IMR-90 (cell line): ENCODE measurements around the gene RAPGEF5. TPM values are rescaled to one million over a fixed set of nuclear protein-coding genes. Genes with fewer than 3 reads are reported as not detected.

Experiments
- ATAC-seq: fragments of 200-7000 bp; cut with Tn5 transposase; 2 replicates; pipeline ENCODE4 v1.9.1; 2020; ENCODE audit warnings: low read depth, mild to moderate bottlenecking, moderate library complexity
- BruUV-seq: library from RNA; stranded (reverse); fragments of 400-500 nt; replicated peaks from 2 replicates; lab custom pipeline; 2021; lab: Mats Ljungman, UMichigan
- CTCF ChIA-PET: fragments of 300-600 bp; formaldehyde crosslinking; extraction: SDS; loops from one replicate; lab custom pipeline; 2021; ENCODE audit warnings: antibody characterized with exemption; lab: Yijun Ruan, JAX
- POLR2A ChIA-PET: fragments of 300-600 bp; sonication (Branson Sonifier 250); formaldehyde crosslinking; loops from one replicate; lab custom pipeline; 2022; ENCODE audit warnings: antibody characterized with exemption; ENCODE audit not compliant: unreplicated experiment; lab: Charles Lee
- DNase-seq: peaks from one replicate; pipeline ENCODE4 v3.0.0; 2013
- H2AFZ ChIP-seq: replicated peaks from 2 replicates; pipeline ENCODE3; 2013; ENCODE audit warnings: low read length, mild to moderate bottlenecking; ENCODE audit not compliant: poor library complexity
- H2AK5ac ChIP-seq: 2 replicates; pipeline ENCODE4 v1.6.1; 2013; ENCODE audit warnings: low read depth, low read length, inconsistent platforms
- H2AK9ac ChIP-seq: replicated peaks from 2 replicates; pipeline ENCODE3; 2013; ENCODE audit warnings: mild to moderate bottlenecking, low read depth, low read length, moderate library complexity; ENCODE audit not compliant: poor library complexity
- H2BK120ac ChIP-seq: 2 replicates; pipeline ENCODE4 v1.6.1; 2013; ENCODE audit warnings: low read depth, low read length, inconsistent platforms
- H2BK15ac ChIP-seq: 3 replicates; pipeline ENCODE4 v1.6.1; 2013; ENCODE audit warnings: low read depth, low read length, inconsistent platforms
- H2BK20ac ChIP-seq: 2 replicates; pipeline ENCODE4 v1.6.1; 2013; ENCODE audit warnings: low read depth, mild to moderate bottlenecking, inconsistent platforms, low read length, moderate library complexity
- H2BK5ac ChIP-seq: 2 replicates; pipeline ENCODE4 v1.6.1; 2013; ENCODE audit warnings: mild to moderate bottlenecking, low read depth, low read length, inconsistent platforms; ENCODE audit not compliant: poor library complexity, severe bottlenecking
- H3K14ac ChIP-seq: replicated peaks from 2 replicates; pipeline ENCODE4 v1.6.1; 2013; ENCODE audit warnings: low read depth, low read length, inconsistent platforms
- H3K18ac ChIP-seq: 2 replicates; pipeline ENCODE4 v1.6.1; 2013; ENCODE audit warnings: low read depth, low read length, control low read depth
- H3K23ac ChIP-seq: 2 replicates; pipeline ENCODE4 v1.6.1; 2013; ENCODE audit warnings: low read depth, low read length, inconsistent platforms
- H3K27ac ChIP-seq: 2 replicates; pipeline ENCODE4 v1.5.1; 2013; ENCODE audit warnings: mild to moderate bottlenecking, control low read depth, low read length; ENCODE audit not compliant: insufficient read depth
- H3K27me3 ChIP-seq: 2 replicates; pipeline ENCODE4 v1.6.1; 2013; ENCODE audit warnings: low read length; ENCODE audit not compliant: control insufficient read depth, insufficient read depth
- H3K36me3 ChIP-seq: 2 replicates; pipeline ENCODE4 v1.6.1; 2013; ENCODE audit warnings: low read length, mixed read lengths; ENCODE audit not compliant: control insufficient read depth, insufficient read depth
- H3K4ac ChIP-seq: 2 replicates; pipeline ENCODE4 v1.6.1; 2013; ENCODE audit warnings: low read depth, low read length, inconsistent platforms
- H3K4me1 ChIP-seq: 2 replicates; pipeline ENCODE4 v1.6.1; 2013; ENCODE audit warnings: low read length, mixed read lengths; ENCODE audit not compliant: control insufficient read depth, insufficient read depth
- H3K4me2 ChIP-seq: 2 replicates; pipeline ENCODE4 v1.6.1; 2013; ENCODE audit warnings: low read depth, mild to moderate bottlenecking, control low read depth, low read length, moderate library complexity
- H3K4me3 ChIP-seq: 2 replicates; pipeline ENCODE4 v1.5.1; 2013; ENCODE audit warnings: low read depth, mild to moderate bottlenecking, control low read depth, low read length, moderate library complexity; ENCODE audit not compliant: insufficient read depth
- H3K56ac ChIP-seq: 2 replicates; pipeline ENCODE4 v1.6.1; 2013; ENCODE audit warnings: low read length, inconsistent platforms; ENCODE audit not compliant: insufficient read depth; ENCODE audit errors: extremely low read depth
- H3K79me1 ChIP-seq, 2 experiments: 2 replicates each; pipeline ENCODE4 v1.6.1; 2013; ENCODE audit warnings: low read length in 2 of 2, inconsistent platforms in 1 of 2, low read depth in 1 of 2
- H3K9ac ChIP-seq: 2 replicates; pipeline ENCODE4 v1.6.1; 2013; ENCODE audit warnings: low read depth, low read length, control low read depth
- H3K9me1 ChIP-seq: 2 replicates; pipeline ENCODE4 v1.6.1; 2013; ENCODE audit warnings: low read length, inconsistent platforms; ENCODE audit not compliant: insufficient read depth
- H3K9me3 ChIP-seq: 2 replicates; pipeline ENCODE4 v1.6.1; 2013; ENCODE audit warnings: low read length; ENCODE audit not compliant: control insufficient read depth, insufficient read depth
- H4K20me1 ChIP-seq: 2 replicates; pipeline ENCODE4 v1.6.1; 2013; ENCODE audit warnings: low read length, inconsistent platforms; ENCODE audit not compliant: insufficient read depth
- H4K5ac ChIP-seq: 2 replicates; pipeline ENCODE4 v1.6.1; 2013; ENCODE audit warnings: mild to moderate bottlenecking, low read depth, low read length, control low read depth
- H4K8ac ChIP-seq, 2 experiments: 2 replicates each; pipeline ENCODE4 v1.6.1; 2013; ENCODE audit warnings: low read depth in 2 of 2, low read length in 2 of 2, control low read depth in 1 of 2, inconsistent platforms in 1 of 2
- H4K91ac ChIP-seq: 2 replicates; pipeline ENCODE4 v1.6.1; 2013; ENCODE audit warnings: low read depth, low read length, inconsistent platforms; ENCODE audit not compliant: insufficient read depth
- BHLHE40 ChIP-seq: fragments of 150-350 bp; IDR thresholded peaks from 2 replicates; pipeline ENCODE4 v1.6.1; 2016; ENCODE audit warnings: mild to moderate bottlenecking, low read depth, low read length
- CTCF ChIP-seq: conservative IDR thresholded peaks from 2 replicates; pipeline ENCODE4 v1.5.1; 2012; ENCODE audit warnings: mild to moderate bottlenecking, low read depth, low read length, improper control_type of control experiment
- FOS ChIP-seq: fragments of 150-350 bp; IDR thresholded peaks from 2 replicates; pipeline ENCODE4 v1.6.1; 2016; ENCODE audit warnings: low read depth, low read length
- MAFK ChIP-seq: IDR thresholded peaks from 2 replicates; pipeline ENCODE4 v1.6.1; 2012; ENCODE audit warnings: low read depth, low read length, improper control_type of control experiment
- MAZ ChIP-seq: IDR thresholded peaks from 2 replicates; pipeline ENCODE4 v1.6.1; 2012; ENCODE audit warnings: low read depth, mild to moderate bottlenecking, low read length, improper control_type of control experiment, moderate library complexity, borderline replicate concordance
- MXI1 ChIP-seq: IDR thresholded peaks from 2 replicates; pipeline ENCODE4 v1.6.1; 2012; ENCODE audit warnings: low read depth, mild to moderate bottlenecking, low read length, moderate library complexity, borderline replicate concordance
- NFE2L2 ChIP-seq: fragments of 150-350 bp; IDR thresholded peaks from 2 replicates; pipeline ENCODE4 v1.6.1; 2016; ENCODE audit warnings: low read depth, mild to moderate bottlenecking, low read length
- RCOR1 ChIP-seq: IDR thresholded peaks from 2 replicates; pipeline ENCODE4 v1.6.1; 2012; ENCODE audit warnings: mild to moderate bottlenecking, low read length, improper control_type of control experiment; ENCODE audit not compliant: insufficient replicate concordance
- RFX5 ChIP-seq: IDR thresholded peaks from 2 replicates; pipeline ENCODE4 v1.8.0; 2012; ENCODE audit warnings: low read depth, mild to moderate bottlenecking, low read length, moderate library complexity
- WGBS, 2 experiments: methylation state at CpG; one replicate each; pipeline versions ENCODE4 v1.1.5 to v1.1.7; 2013; ENCODE audit warnings: missing lambda C conversion rate in 2 of 2; ENCODE audit not compliant: insufficient read length in 1 of 2; ENCODE audit errors: extremely low coverage in 2 of 2; 5-methylcytosine and 5-hydroxymethylcytosine counted together
- dilution Hi-C: fragments of 300-500 bp; cut with HindIII; formaldehyde crosslinking; loops from one replicate; pipeline ENCODE4 v1.14.3; 2018; ENCODE audit warnings: low sequenced_read_pairs; ENCODE audit not compliant: unreplicated experiment
- in situ Hi-C: fragments of 300-500 bp; cut with MboI; formaldehyde crosslinking; loops from 3 replicates; pipeline ENCODE4 v1.14.3; 2019; ENCODE audit warnings: low sequenced_read_pairs, inconsistent platforms, mixed read lengths
- intact Hi-C: fragments of 100-400 bp; cut with micrococcal nuclease; formaldehyde crosslinking; loops from 2 replicates; pipeline ENCODE4 v1.10.0; 2022
- polyA plus RNA-seq, 3 experiments: library from polyadenylated mRNA; depleted of rRNA; stranded (reverse); fragments of >200 nt; gene quantifications; 2 replicates each; pipeline ENCODE4 v1.2.3, GENCODE V29; 2012; ENCODE audit warnings: low replicate concordance in 1 of 3
- total RNA-seq: library from RNA; depleted of rRNA; stranded (reverse); fragments of >200 nt; gene quantifications from 2 replicates; pipeline ENCODE4 v1.2.3, GENCODE V29; 2012

The RAPGEF5 gene
- total and polyA plus RNA-seq, 2 of the 4 experiments (the other 2 are of a cell fraction): 0.05 to 0.18 TPM

GRCh38 chr7:22354462-22354861, 2.5 kb downstream of the RAPGEF5 start:
- H3K27me3 ChIP-seq: peaks cover 16% of the 10 kb centered on the region
- H4K91ac ChIP-seq: no peak overlapping the region
- TF ChIP-seq MAZ: no peak
- TF ChIP-seq RFX5: no peak
- TF ChIP-seq RCOR1: no peak
- no peak for TF ChIP-seq FOS
- TF ChIP-seq NFE2L2: no peak
- TF ChIP-seq MAFK: no peak
- TF ChIP-seq MXI1: no peak
- TF ChIP-seq CTCF: no peak
- no peak for TF ChIP-seq BHLHE40
- no peak overlapping the region for H3K23ac ChIP-seq
- H4K5ac ChIP-seq: no peak overlapping the region
- no peaks in the 10 kb centered on the region for H3K4me1 ChIP-seq
- no peaks in the 10 kb centered on the region for H3K9me1 ChIP-seq
- DNase-seq (no peak), ATAC-seq (no peak)
- no peak overlapping the region for H3K18ac ChIP-seq
- H4K20me1 ChIP-seq: no peaks in the 10 kb centered on the region
- BruUV-seq: no TSS peak
- no peak overlapping the region for H3K4me3 ChIP-seq
- CTCF ChIA-PET: no interaction called here
- H2BK20ac ChIP-seq: no peak overlapping the region
- H3K14ac ChIP-seq: no peak overlapping the region
- H3K36me3 ChIP-seq: no peaks in the 10 kb centered on the region
- intact Hi-C loops (no loop called here), dilution Hi-C loops (no loop called here), in situ Hi-C loops (no loop called here)
- no peak overlapping the region for H3K9ac ChIP-seq
- WGBS, 2 experiments: no CpG with 5 or more reads among the region's 2 CpGs
- POLR2A ChIA-PET: no interaction called here
- no peak overlapping the region for H3K4ac ChIP-seq
- H3K56ac ChIP-seq: no peak overlapping the region
- H4K8ac ChIP-seq: no peak overlapping the region
- H2BK15ac ChIP-seq: no peak overlapping the region
- H2BK5ac ChIP-seq: no peak overlapping the region
- no peak overlapping the region for H2AK9ac ChIP-seq
- H3K9me3 ChIP-seq: peaks cover 2% of the 10 kb centered on the region; the same call in 1 of the 2 replicates
- H2BK120ac ChIP-seq: no peak overlapping the region
- no peak overlapping the region for H2AK5ac ChIP-seq
- H3K27ac ChIP-seq: no peak overlapping the region
- no peaks in the 10 kb centered on the region for H3K79me1 ChIP-seq
- no peak overlapping the region for H2AFZ ChIP-seq
- H3K4me2 ChIP-seq: no peak overlapping the region
